H9 (cell line): ENCODE data around the gene CDS1. TPM values are rescaled to one million over a fixed set of nuclear protein-coding genes. Genes with fewer than 3 reads are reported as not detected.

Experiments
- DNase-seq: peaks from one replicate; pipeline ENCODE4 v3.0.0-alpha.2; 2017
- H2AFZ ChIP-seq: one replicate; pipeline ENCODE4 v1.6.1; 2013; ENCODE audit warnings: mild to moderate bottlenecking, low read length, control low read depth, moderate library complexity
- H2AK5ac ChIP-seq: 2 replicates; pipeline ENCODE4 v1.6.1; 2013; ENCODE audit warnings: low read length, control low read depth, mixed read lengths; ENCODE audit not compliant: insufficient read length
- H2BK120ac ChIP-seq: one replicate; pipeline ENCODE4 v1.6.1; 2013; ENCODE audit warnings: low read depth, mild to moderate bottlenecking, low read length, control low read depth, inconsistent platforms; ENCODE audit not compliant: poor library complexity, severe bottlenecking
- H2BK12ac ChIP-seq: 2 replicates; pipeline ENCODE4 v1.6.1; 2013; ENCODE audit warnings: low read length, control low read depth, mixed read lengths, low read depth; ENCODE audit not compliant: insufficient read length
- H2BK15ac ChIP-seq: 2 replicates; pipeline ENCODE4 v1.6.1; 2013; ENCODE audit warnings: low read depth, low read length, control low read depth
- H2BK20ac ChIP-seq: one replicate; pipeline ENCODE4 v1.6.1; 2013; ENCODE audit warnings: low read depth, mild to moderate bottlenecking, low read length, control low read depth, inconsistent platforms; ENCODE audit not compliant: poor library complexity, severe bottlenecking
- H2BK5ac ChIP-seq: 2 replicates; pipeline ENCODE4 v1.6.1; 2013; ENCODE audit warnings: low read length, control low read depth, mixed read lengths; ENCODE audit not compliant: insufficient read length
- H3K14ac ChIP-seq: 2 replicates; pipeline ENCODE4 v1.6.1; 2013; ENCODE audit warnings: low read length, control low read depth; ENCODE audit not compliant: insufficient read depth
- H3K18ac ChIP-seq: 2 replicates; pipeline ENCODE4 v1.6.1; 2013; ENCODE audit warnings: low read depth, mild to moderate bottlenecking, mixed read lengths, low read length, control low read depth; ENCODE audit not compliant: insufficient read length
- H3K23ac ChIP-seq: 2 replicates; pipeline ENCODE4 v1.6.1; 2013; ENCODE audit warnings: low read length, control low read depth, mixed read lengths, low read depth; ENCODE audit not compliant: insufficient read length
- H3K23me2 ChIP-seq: 2 replicates; pipeline ENCODE4 v1.6.1; 2013; ENCODE audit warnings: low read depth, mild to moderate bottlenecking, mixed read lengths, low read length, control low read depth; ENCODE audit not compliant: insufficient read length, poor library complexity, severe bottlenecking
- H3K27ac ChIP-seq: 2 replicates; pipeline ENCODE4 v1.5.1; 2013; ENCODE audit warnings: low read length, control low read depth, mixed read lengths, low read depth; ENCODE audit not compliant: insufficient read length
- H3K27me3 ChIP-seq: 2 replicates; pipeline ENCODE4 v1.6.1; 2013; ENCODE audit warnings: low read length, control low read depth, inconsistent platforms; ENCODE audit not compliant: insufficient read depth
- H3K4ac ChIP-seq: 2 replicates; pipeline ENCODE4 v1.6.1; 2013; ENCODE audit warnings: low read depth, mild to moderate bottlenecking, control low read depth, inconsistent platforms, low read length, moderate library complexity
- H3K4me1 ChIP-seq: 2 replicates; pipeline ENCODE4 v1.6.1; 2013; ENCODE audit warnings: low read length, control low read depth, inconsistent platforms; ENCODE audit not compliant: insufficient read depth
- H3K4me2 ChIP-seq: 2 replicates; pipeline ENCODE4 v1.6.1; 2013; ENCODE audit warnings: low read length, control low read depth, mixed read lengths; ENCODE audit not compliant: insufficient read length, insufficient read depth
- H3K56ac ChIP-seq: 2 replicates; pipeline ENCODE4 v1.6.1; 2013; ENCODE audit warnings: low read depth, mild to moderate bottlenecking, mixed read lengths, low read length, control low read depth; ENCODE audit not compliant: insufficient read length
- H3K79me1 ChIP-seq: 2 replicates; pipeline ENCODE4 v1.6.1; 2013; ENCODE audit warnings: low read depth, mild to moderate bottlenecking, moderate library complexity, low read length, control low read depth, inconsistent platforms; ENCODE audit not compliant: insufficient read depth, poor library complexity, severe bottlenecking
- H3K79me2 ChIP-seq: 2 replicates; pipeline ENCODE4 v1.6.1; 2013; ENCODE audit warnings: low read length, control low read depth, inconsistent platforms; ENCODE audit not compliant: insufficient read depth
- H3K9ac ChIP-seq: 2 replicates; pipeline ENCODE4 v1.6.1; 2013; ENCODE audit warnings: low read length, control low read depth, mixed read lengths; ENCODE audit not compliant: insufficient read length; ENCODE audit errors: extremely low read depth
- H3K9me3 ChIP-seq: one replicate; pipeline ENCODE4 v1.6.1; 2013; ENCODE audit warnings: low read depth, low read length, inconsistent platforms; ENCODE audit not compliant: control insufficient read depth
- H3T11ph ChIP-seq: one replicate; pipeline ENCODE4 v1.6.1; 2013; ENCODE audit warnings: mild to moderate bottlenecking, low read length, control low read depth, inconsistent platforms
- H4K20me1 ChIP-seq: one replicate; pipeline ENCODE4 v1.6.1; 2013; ENCODE audit not compliant: control insufficient read depth, insufficient read length, insufficient read depth
- H4K5ac ChIP-seq: 2 replicates; pipeline ENCODE4 v1.6.1; 2013; ENCODE audit warnings: low read depth, mild to moderate bottlenecking, mixed read lengths, low read length, control low read depth; ENCODE audit not compliant: insufficient read length
- H4K8ac ChIP-seq: replicated peaks from 2 replicates; pipeline ENCODE4 v1.6.1; 2013; ENCODE audit warnings: low read length, control low read depth, mixed read lengths, low read depth; ENCODE audit not compliant: insufficient read length
- H4K91ac ChIP-seq: 2 replicates; pipeline ENCODE4 v1.6.1; 2013; ENCODE audit warnings: low read depth, mild to moderate bottlenecking, moderate library complexity, mixed read lengths, low read length, control low read depth; ENCODE audit not compliant: insufficient read length
- H3K27ac Mint-ChIP-seq, 3 experiments: 2 replicates in 2 of 3; 3 replicates in 1 of 3; pipeline ENCODE4 v1.8.0; 2020 to 2021; ENCODE audit warnings: mixed read lengths in 3 of 3, mild to moderate bottlenecking in 1 of 3, moderate library complexity in 1 of 3
- H3K27me3 Mint-ChIP-seq: 2 replicates; pipeline ENCODE4 v1.8.0; 2021; ENCODE audit warnings: low read depth, mild to moderate bottlenecking, moderate library complexity, mixed read lengths
- H3K36me3 Mint-ChIP-seq, 3 experiments: 2 replicates in 2 of 3; 3 replicates in 1 of 3; pipeline ENCODE4 v1.8.0; 2020 to 2021; ENCODE audit warnings: low read depth in 3 of 3, mixed read lengths in 3 of 3; ENCODE audit not compliant: insufficient read depth in 1 of 3
- H3K4me1 Mint-ChIP-seq, 2 experiments: 2 replicates each; pipeline ENCODE4 v1.8.0; 2020; ENCODE audit warnings: mixed read lengths in 2 of 2
- H3K4me3 Mint-ChIP-seq, 2 experiments: 2 replicates in 1 of 2; 3 replicates in 1 of 2; pipeline ENCODE4 v1.8.0; 2020 to 2021; ENCODE audit warnings: mild to moderate bottlenecking in 2 of 2, mixed read lengths in 2 of 2, moderate library complexity in 1 of 2
- H3K9me3 Mint-ChIP-seq, 2 experiments: 2 replicates in 1 of 2; 3 replicates in 1 of 2; pipeline ENCODE4 v1.8.0; 2020; ENCODE audit warnings: mild to moderate bottlenecking in 2 of 2, mixed read lengths in 2 of 2, moderate library complexity in 1 of 2
- WGBS: extraction: QIAGEN DNeasy Blood & Tissue Kit; methylation state at CpG from one replicate; pipeline ENCODE4 v1.1.7; 2013; ENCODE audit warnings: missing lambda C conversion rate, low lambda C conversion rate, mixed read lengths; ENCODE audit not compliant: insufficient read length; ENCODE audit errors: extremely low coverage; 5-methylcytosine and 5-hydroxymethylcytosine counted together
- total RNA-seq: library from RNA; stranded (reverse); gene quantifications from 2 replicates; pipeline ENCODE4 v1.2.1, GENCODE V29; 2021
- TF ChIP-seq, protein P1 (sequence below): fragments of 200-600 bp; sonication (generic); conservative IDR thresholded peaks from 3 replicates; pipeline ENCODE4 v1.8.0; 2021; ENCODE audit warnings: antibody characterized with exemption, mild to moderate bottlenecking

The CDS1 gene
- total RNA-seq, 1 experiment from 2014 or later = 7.5 TPM

GRCh38 chr4:84673475-84674240 lies 90.7 kb downstream of the CDS1 start:
- no peaks in the 10 kb centered on the region; the same call in 1 of the 2 replicates for H3K4me1 ChIP-seq
- TF ChIP-seq, protein P1, sequence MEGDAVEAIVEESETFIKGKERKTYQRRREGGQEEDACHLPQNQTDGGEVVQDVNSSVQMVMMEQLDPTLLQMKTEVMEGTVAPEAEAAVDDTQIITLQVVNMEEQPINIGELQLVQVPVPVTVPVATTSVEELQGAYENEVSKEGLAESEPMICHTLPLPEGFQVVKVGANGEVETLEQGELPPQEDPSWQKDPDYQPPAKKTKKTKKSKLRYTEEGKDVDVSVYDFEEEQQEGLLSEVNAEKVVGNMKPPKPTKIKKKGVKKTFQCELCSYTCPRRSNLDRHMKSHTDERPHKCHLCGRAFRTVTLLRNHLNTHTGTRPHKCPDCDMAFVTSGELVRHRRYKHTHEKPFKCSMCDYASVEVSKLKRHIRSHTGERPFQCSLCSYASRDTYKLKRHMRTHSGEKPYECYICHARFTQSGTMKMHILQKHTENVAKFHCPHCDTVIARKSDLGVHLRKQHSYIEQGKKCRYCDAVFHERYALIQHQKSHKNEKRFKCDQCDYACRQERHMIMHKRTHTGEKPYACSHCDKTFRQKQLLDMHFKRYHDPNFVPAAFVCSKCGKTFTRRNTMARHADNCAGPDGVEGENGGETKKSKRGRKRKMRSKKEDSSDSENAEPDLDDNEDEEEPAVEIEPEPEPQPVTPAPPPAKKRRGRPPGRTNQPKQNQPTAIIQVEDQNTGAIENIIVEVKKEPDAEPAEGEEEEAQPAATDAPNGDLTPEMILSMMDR = no peak
- H4K91ac ChIP-seq = no peak overlapping the region
- no peak overlapping the region for H2BK15ac ChIP-seq
- H2BK5ac ChIP-seq = no peak overlapping the region
- Mint-ChIP-seq H3K36me3 (peaks cover 24 to 47% (median 44%) of the 10 kb centered on the region in 3 experiments; a peak in 6 of 7 replicates), H3K27ac (no peak overlapping the region), H3K27me3 (no peaks in the 10 kb centered on the region; the same call in 1 of the 2 replicates), H3K9me3 (no peaks in the 10 kb centered on the region), H3K4me1 (no peaks in the 10 kb centered on the region), H3K4me3 (no peak overlapping the region)
- no peak overlapping the region for H2AFZ ChIP-seq
- no peak overlapping the region for H3K18ac ChIP-seq
- no peak overlapping the region for H4K5ac ChIP-seq
- no peak overlapping the region for H3K14ac ChIP-seq
- WGBS = no CpG with 5 or more reads among the region's 1 CpG
- DNase-seq = no peak
- H3K4me2 ChIP-seq = no peak overlapping the region
- no peaks in the 10 kb centered on the region for H3K79me2 ChIP-seq
- H4K20me1 ChIP-seq = no peaks in the 10 kb centered on the region
- no peak overlapping the region for H3K27ac ChIP-seq
- no peak overlapping the region for H3T11ph ChIP-seq
- no peak overlapping the region for H2BK20ac ChIP-seq
- no peak overlapping the region for H2BK12ac ChIP-seq
- H3K27me3 ChIP-seq = no peaks in the 10 kb centered on the region
- no peak overlapping the region for H4K8ac ChIP-seq
- H3K23me2 ChIP-seq = no peaks in the 10 kb centered on the region
- H3K9ac ChIP-seq = no peak overlapping the region
- no peaks in the 10 kb centered on the region for H3K9me3 ChIP-seq
- H3K23ac ChIP-seq = no peak overlapping the region
- H2BK120ac ChIP-seq = no peak overlapping the region
- H3K4ac ChIP-seq = no peak overlapping the region
- H2AK5ac ChIP-seq = no peak overlapping the region
- H3K56ac ChIP-seq = no peak overlapping the region
- H3K79me1 ChIP-seq = no peaks in the 10 kb centered on the region
